PC-9 (cell line): ENCODE data around the gene RFLNA. TPM values are rescaled to one million over a fixed set of nuclear protein-coding genes. Genes with fewer than 3 reads are reported as not detected.
A peak's percentile ranks its signal among the peaks of the same experiment; 100 is the strongest.

ENCODE experiments used
- BruUV-seq: library from RNA; stranded (reverse); fragments of 400-500 nt; replicated peaks from 2 replicates; lab custom pipeline; 2021; lab: Mats Ljungman, UMichigan
- CTCF ChIA-PET: fragments of 300-600 bp; sonication (Branson Sonifier 250); formaldehyde crosslinking; loops from one replicate; lab custom pipeline; 2022; ENCODE audit warnings: antibody characterized with exemption; lab: Charles Lee
- POLR2A ChIA-PET: fragments of 300-600 bp; sonication (Branson Sonifier 250); formaldehyde crosslinking; loops from one replicate; lab custom pipeline; 2022; ENCODE audit warnings: antibody characterized with exemption; ENCODE audit not compliant: unreplicated experiment; lab: Charles Lee
- DNase-seq, 2 experiments: peaks; one replicate each; pipeline versions ENCODE4 v3.0.0 to v3.0.0-alpha.2; 2015 to 2022; ENCODE audit warnings: mixed read lengths in 1 of 2
- H2AFZ ChIP-seq: fragments of 200-600 bp; sonication (generic); 2 replicates; pipeline ENCODE4 v1.8.1; 2017; ENCODE audit warnings: antibody characterized with exemption
- H3F3A ChIP-seq: fragments of 200-600 bp; sonication (generic); 2 replicates; pipeline ENCODE4 v1.8.1; 2017; ENCODE audit warnings: antibody characterized with exemption, mild to moderate bottlenecking, low read depth; ENCODE audit not compliant: insufficient read depth
- H3K27ac ChIP-seq: fragments of 200-600 bp; sonication (generic); 2 replicates; pipeline ENCODE4 v1.6.1; 2016; ENCODE audit warnings: mixed run types
- H3K27me3 ChIP-seq: fragments of 200-600 bp; sonication (generic); 2 replicates; pipeline ENCODE4 v1.6.1; 2016; ENCODE audit warnings: low read depth, mixed run types; ENCODE audit not compliant: insufficient read depth
- H3K36me3 ChIP-seq: fragments of 200-600 bp; sonication (generic); 2 replicates; pipeline ENCODE4 v1.6.1; 2016; ENCODE audit warnings: low read depth, mixed run types
- H3K4me1 ChIP-seq: fragments of 200-600 bp; sonication (generic); replicated peaks from 2 replicates; pipeline ENCODE4 v1.6.1; 2016; ENCODE audit warnings: mixed run types; ENCODE audit not compliant: insufficient read depth
- H3K4me2 ChIP-seq: fragments of 200-600 bp; sonication (generic); 2 replicates; pipeline ENCODE4 v1.6.1; 2017; ENCODE audit warnings: mixed run types
- H3K4me3 ChIP-seq: fragments of 200-600 bp; sonication (generic); 2 replicates; pipeline ENCODE4 v1.6.1; 2016; ENCODE audit warnings: mixed run types
- H3K79me2 ChIP-seq: fragments of 200-600 bp; sonication (generic); 2 replicates; pipeline ENCODE4 v1.6.1; 2017; ENCODE audit warnings: low read depth, mixed run types
- H3K9me2 ChIP-seq: fragments of 200-600 bp; sonication (generic); 2 replicates; pipeline ENCODE4 v1.8.1; 2017; ENCODE audit warnings: mild to moderate bottlenecking; ENCODE audit not compliant: insufficient read depth
- H3K9me3 ChIP-seq: fragments of 200-600 bp; sonication (generic); 2 replicates; pipeline ENCODE4 v1.8.1; 2016; ENCODE audit warnings: low read depth; ENCODE audit not compliant: insufficient read depth
- H4K20me1 ChIP-seq: fragments of 200-600 bp; sonication (generic); 2 replicates; pipeline ENCODE4 v1.8.1; 2017; ENCODE audit not compliant: insufficient read depth
- CTCF ChIP-seq: fragments of 200-600 bp; sonication (generic); conservative IDR thresholded peaks from 2 replicates; pipeline ENCODE4 v1.6.1; 2017; ENCODE audit warnings: mixed run types, antibody characterized with exemption, mild to moderate bottlenecking, moderate library complexity
- EZH2 ChIP-seq: fragments of 200-600 bp; sonication (generic); IDR thresholded peaks from 2 replicates; pipeline ENCODE4 v1.8.0; 2017; ENCODE audit warnings: antibody characterized with exemption, low read depth
- intact Hi-C: fragments of 100-400 bp; cut with micrococcal nuclease; formaldehyde crosslinking; loops from one replicate; pipeline ENCODE4 v1.10.0; 2022; ENCODE audit not compliant: unreplicated experiment
- total RNA-seq: library from RNA; stranded (reverse); gene quantifications from 2 replicates; pipeline ENCODE4 v1.2.3, GENCODE V29; 2021

The RFLNA gene
- total RNA-seq, 1 experiment from 2014 or later, result not detected

- Histone ChIP-seq H3K9me3 (no peaks in the 10 kb centered on the region), H3K4me1 (no peaks in the 10 kb centered on the region), H3K27ac (no peak overlapping the region), H3K36me3 (peaks cover 21% of the 10 kb centered on the region), H4K20me1 (peaks cover 40% of the 10 kb centered on the region), H2AFZ (no peak overlapping the region), H3K4me3 (no peak overlapping the region), H3F3A (peaks cover 30% of the 10 kb centered on the region), H3K9me2 (no peaks in the 10 kb centered on the region), H3K79me2 (no peaks in the 10 kb centered on the region), H3K4me2 (no peak overlapping the region), H3K27me3 (no peaks in the 10 kb centered on the region)
- no peak for DNase-seq
- intact Hi-C loops, result no loop called here
- ChIA-PET CTCF (interaction anchor here (0.7 kb wide), 1 partner anchor 579 kb away, joined by 12 read pairs; no protein-coding TSS in a partner anchor), POLR2A (interaction anchor here (0.6 kb wide), 2 partner anchors 9 to 34 kb away, joined by 3 to 11 read pairs; no protein-coding TSS in a partner anchor)
- TF ChIP-seq CTCF (no peak), EZH2 (no peak)
- no TSS peak for BruUV-seq
Observed at GRCh38 chr12:124347335-124347734, 52.4 kb downstream of the RFLNA start.

GRCh38 chr12:124347805-124348658 lies 53.1 kb downstream of the RFLNA start:
- CTCF ChIA-PET, result no interaction called here
- no peak overlapping the region for H2AFZ ChIP-seq
- H3K9me3 ChIP-seq, result no peaks in the 10 kb centered on the region
- H3K4me1 ChIP-seq, result no peaks in the 10 kb centered on the region
- H3K4me2 ChIP-seq, result no peak overlapping the region
- H3K9me2 ChIP-seq, result no peaks in the 10 kb centered on the region
- peaks cover 26% of the 10 kb centered on the region for H3F3A ChIP-seq
- no peak overlapping the region for H3K4me3 ChIP-seq
- BruUV-seq, result no TSS peak
- H3K27ac ChIP-seq, result no peak overlapping the region
- no peaks in the 10 kb centered on the region for H3K27me3 ChIP-seq
- no peaks in the 10 kb centered on the region for H3K79me2 ChIP-seq
- peaks cover 39% of the 10 kb centered on the region for H4K20me1 ChIP-seq
- TF ChIP-seq CTCF, result peak; percentile 71
- TF ChIP-seq EZH2, result no peak
- peaks cover 21% of the 10 kb centered on the region for H3K36me3 ChIP-seq
- intact Hi-C loops, result no loop called here
- POLR2A ChIA-PET, result no interaction called here
- DNase-seq, result no peak

- intact Hi-C loops, result no loop called here
- Histone ChIP-seq H3K36me3 (peaks cover 20% of the 10 kb centered on the region), H3K79me2 (no peaks in the 10 kb centered on the region), H3K27ac (no peak overlapping the region), H2AFZ (no peak overlapping the region), H3K4me3 (no peak overlapping the region), H3F3A (peaks cover 31% of the 10 kb centered on the region), H3K9me3 (no peaks in the 10 kb centered on the region), H3K27me3 (no peaks in the 10 kb centered on the region), H3K4me1 (no peaks in the 10 kb centered on the region), H3K4me2 (no peak overlapping the region), H3K9me2 (no peaks in the 10 kb centered on the region), H4K20me1 (peaks cover 35% of the 10 kb centered on the region)
- ChIA-PET CTCF (no interaction called here), POLR2A (no interaction called here)
- TF ChIP-seq EZH2 (no peak), CTCF (no peak)
- DNase-seq, result no peak
- no TSS peak for BruUV-seq
Observed at GRCh38 chr12:124348659-124349380, 53.9 kb downstream of the RFLNA start.
